GM12878 (cell line): ENCODE data around the gene PGA4. TPM values are rescaled to one million over a fixed set of nuclear protein-coding genes. Genes with fewer than 3 reads are reported as not detected.

ENCODE experiments used
- ATAC-seq: fragments of 200-7000 bp; cut with Tn5 transposase; 3 replicates; pipeline ENCODE4 v1.9.1; 2020; ENCODE audit warnings: mild to moderate bottlenecking, moderate library complexity
- BruUV-seq: library from RNA; stranded (reverse); fragments of 400-500 nt; replicated peaks from 2 replicates; lab custom pipeline; 2021; lab: Mats Ljungman, UMichigan
- CTCF ChIA-PET: fragments of 300-600 bp; sonication (Branson Sonifier 250); formaldehyde crosslinking; extraction: SDS; loops from one replicate; lab custom pipeline; 2021; ENCODE audit warnings: inconsistent platforms; lab: Yijun Ruan, JAX
- POLR2A ChIA-PET: fragments of 350-600 bp; formaldehyde crosslinking; extraction: SDS; loops from one replicate; lab custom pipeline; 2021; ENCODE audit warnings: inconsistent platforms; lab: Charles Lee
- RAD21 ChIA-PET: fragments of 300-600 bp; sonication (Branson Sonifier 250); formaldehyde crosslinking; loops from one replicate; lab custom pipeline; 2023; ENCODE audit warnings: antibody characterized with exemption; ENCODE audit not compliant: unreplicated experiment; lab: Charles Lee
- SMC1A ChIA-PET: fragments of 300-600 bp; sonication (Branson Sonifier 250); formaldehyde crosslinking; loops from one replicate; lab custom pipeline; 2023; ENCODE audit not compliant: unreplicated experiment, uncharacterized antibody; lab: Charles Lee
- DNase-seq: peaks from one replicate; pipeline ENCODE4 v3.0.0-alpha.2; 2011; ENCODE audit warnings: low read depth, low spot score
- FAIRE-seq: peaks from 3 replicates; lab custom pipeline; 2011; peaks lifted over from hg19 to GRCh38; lab: Jason Lieb, UNC
- H2AFZ ChIP-seq: 2 replicates; pipeline ENCODE4 v1.6.0; 2011; ENCODE audit warnings: low read depth, low read length, control low read depth; ENCODE audit not compliant: control insufficient read depth
- H3K27ac ChIP-seq: 2 replicates; pipeline ENCODE4 v1.5.1; 2011; ENCODE audit warnings: control low read depth; ENCODE audit not compliant: control insufficient read depth, insufficient read depth
- H3K27me3 ChIP-seq, 2 experiments: replicated peaks in 1 of 2; 2 replicates each; pipeline versions ENCODE4 v1.6.0 to v1.6.1; 2011; ENCODE audit warnings: low read length in 1 of 2; ENCODE audit not compliant: control insufficient read depth in 2 of 2, insufficient read depth in 2 of 2
- H3K36me3 ChIP-seq, 2 experiments: 2 replicates each; pipeline ENCODE4 v1.5.1; 2011; ENCODE audit warnings: low read length in 1 of 2; ENCODE audit not compliant: control insufficient read depth in 2 of 2, insufficient read depth in 2 of 2
- H3K4me1 ChIP-seq: 2 replicates; pipeline ENCODE4 v1.6.1; 2011; ENCODE audit warnings: mild to moderate bottlenecking, low read length, moderate library complexity, mixed read lengths; ENCODE audit not compliant: control insufficient read depth, insufficient read depth
- H3K4me2 ChIP-seq: 2 replicates; pipeline ENCODE4 v1.6.0; 2011; ENCODE audit warnings: control low read depth; ENCODE audit not compliant: control insufficient read depth, insufficient read depth
- H3K4me3 ChIP-seq: fragments of 200-600 bp; sonication (generic); 2 replicates; pipeline ENCODE4 v1.5.1; 2016
- H3K79me2 ChIP-seq: 2 replicates; pipeline ENCODE4 v1.6.0; 2011; ENCODE audit warnings: low read length; ENCODE audit not compliant: control insufficient read depth, insufficient read depth
- H3K9ac ChIP-seq: 2 replicates; pipeline ENCODE4 v1.8.0; 2011; ENCODE audit warnings: low read length, control low read depth, mixed read lengths; ENCODE audit not compliant: control insufficient read depth, insufficient read depth
- H3K9me3 ChIP-seq: replicated peaks from 3 replicates; pipeline ENCODE4 v1.5.1; 2011; ENCODE audit warnings: mild to moderate bottlenecking, low read length; ENCODE audit not compliant: control insufficient read depth, insufficient read depth
- H4K20me1 ChIP-seq: 2 replicates; pipeline ENCODE4 v1.6.0; 2011; ENCODE audit not compliant: control insufficient read depth, insufficient read depth
- BMI1 ChIP-seq: fragments of 450-650 bp; IDR thresholded peaks from 2 replicates; pipeline ENCODE4 v1.6.1; 2016; ENCODE audit warnings: mild to moderate bottlenecking, moderate library complexity, borderline replicate concordance
- GABPA ChIP-seq: IDR thresholded peaks from 2 replicates; pipeline ENCODE4 v1.6.1; 2014; ENCODE audit warnings: antibody characterized with exemption, low read depth, mild to moderate bottlenecking, inconsistent platforms
- MEF2A ChIP-seq: IDR thresholded peaks from 2 replicates; pipeline ENCODE4 v1.6.1; 2011; ENCODE audit warnings: low read depth, mild to moderate bottlenecking, low read length, moderate library complexity; ENCODE audit not compliant: insufficient read depth
- RAD51 ChIP-seq: fragments of 450-650 bp; IDR thresholded peaks from 2 replicates; pipeline ENCODE4 v1.6.1; 2016; ENCODE audit warnings: moderate library complexity, mild to moderate bottlenecking, inconsistent platforms
- RUNX3 ChIP-seq: IDR thresholded peaks from 2 replicates; pipeline ENCODE4 v1.6.1; 2012; ENCODE audit warnings: low read length, inconsistent platforms
- SIN3A ChIP-seq: IDR thresholded peaks from 2 replicates; pipeline ENCODE4 v1.6.1; 2012; ENCODE audit warnings: low read depth, low read length, improper control_type of control experiment
- SMARCA5 ChIP-seq: fragments of 450-650 bp; IDR thresholded peaks from 2 replicates; pipeline ENCODE4 v1.6.1; 2017; ENCODE audit warnings: mild to moderate bottlenecking
- SP1 ChIP-seq: IDR thresholded peaks from one replicate; pipeline ENCODE4 v1.6.1; 2011; ENCODE audit warnings: low read depth, low read length
- STAT1 ChIP-seq: fragments of 450-650 bp; conservative IDR thresholded peaks from 2 replicates; pipeline ENCODE4 v1.6.1; 2014; ENCODE audit warnings: antibody characterized with exemption, mild to moderate bottlenecking
- TCF3 ChIP-seq: IDR thresholded peaks from 2 replicates; pipeline ENCODE4 v1.6.1; 2012; ENCODE audit warnings: low read depth, mild to moderate bottlenecking, low read length, borderline replicate concordance; ENCODE audit not compliant: insufficient read depth
- TCF7 ChIP-seq: IDR thresholded peaks from 2 replicates; pipeline ENCODE4 v1.6.1; 2014; ENCODE audit warnings: antibody characterized with exemption, borderline replicate concordance
- WGBS: methylation state at CpG from one replicate; pipeline ENCODE4 v1.1.6; 2016; ENCODE audit warnings: low lambda C conversion rate; ENCODE audit not compliant: insufficient replicate concordance, insufficient coverage; ENCODE audit errors: missing lambda C conversion rate; 5-methylcytosine and 5-hydroxymethylcytosine counted together
- in situ Hi-C: fragments of 300-500 bp; cut with MboI; formaldehyde crosslinking; loops from 9 replicates; pipeline ENCODE4 v1.14.3; 2018; ENCODE audit warnings: mixed read lengths
- intact Hi-C: fragments of 100-400 bp; cut with micrococcal nuclease; formaldehyde crosslinking; loops from one replicate; pipeline ENCODE4 v1.14.2; 2022; ENCODE audit not compliant: unreplicated experiment
- polyA plus RNA-seq, 11 experiments: library from polyadenylated mRNA; depleted of rRNA in 4 of 11; unstranded in 6 of 11; stranded (reverse) in 5 of 11; fragments of >200 nt; fragmentation: Nextera tagmentation in 4 of 11; fragmentation: Illumina TruSeq in 1 of 11; extraction: Ambion mirVana in 4 of 11; extraction: Trizol in 1 of 11; gene quantifications; 1 replicate in 1 of 11; 2 replicates in 10 of 11; pipeline versions ENCODE4 v1.2.1 to v1.2.3, GENCODE V29; 2011 to 2016; ENCODE audit warnings: inconsistent platforms in 2 of 11, missing spikeins in 2 of 11, low read depth in 1 of 11
- total RNA-seq, 4 experiments: library from RNA; depleted of rRNA in 3 of 4; stranded (reverse); fragments of >200 nt in 3 of 4; fragmentation: Illumina TruSeq in 1 of 4; extraction: Trizol in 1 of 4; gene quantifications; 2 replicates each; pipeline versions ENCODE4 v1.2.1 to v1.2.3, GENCODE V29; 2013 to 2021
- TF ChIP-seq, protein P1 (sequence below): fragments of 450-650 bp; IDR thresholded peaks from 2 replicates; pipeline ENCODE4 v1.6.1; 2017; ENCODE audit warnings: borderline replicate concordance

PGA4 gene
- total and polyA plus RNA-seq, 10 of the 15 experiments (the other 5 are each of a cell fraction or from before 2014, with no cell fraction given), result not detected

DNA sequence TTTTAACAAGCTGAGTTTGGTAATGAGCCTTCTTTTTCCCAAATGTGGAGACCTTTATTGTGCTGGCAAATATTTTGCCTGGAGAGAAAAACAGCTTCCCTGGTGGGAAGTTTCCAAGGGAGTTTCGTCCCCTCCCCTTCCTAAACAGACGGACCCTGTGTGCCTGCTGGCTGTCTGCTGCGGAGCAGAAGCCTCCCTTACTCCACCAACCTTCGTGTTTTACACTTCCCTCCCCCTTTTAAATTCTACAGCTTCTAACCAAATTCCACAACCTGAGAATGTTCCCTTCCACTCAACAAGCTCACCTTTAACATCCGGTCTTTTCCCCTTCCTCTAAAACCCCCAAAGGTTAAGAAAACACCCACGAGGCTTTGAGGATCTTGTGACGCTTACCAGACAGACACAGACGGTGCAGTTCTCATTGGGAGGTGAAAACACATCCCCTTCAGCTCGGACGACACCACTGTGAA lies 55.9 kb downstream of the PGA4 start:
- Histone ChIP-seq H3K36me3 (no peaks in the 10 kb centered on the region), H3K27me3 (no peaks in the 10 kb centered on the region), H3K27ac (no peak overlapping the region), H3K9me3 (no peaks in the 10 kb centered on the region), H4K20me1 (no peaks in the 10 kb centered on the region), H3K4me2 (no peak overlapping the region), H3K4me3 (no peak overlapping the region), H3K79me2 (no peaks in the 10 kb centered on the region), H2AFZ (no peak overlapping the region), H3K4me1 (no peaks in the 10 kb centered on the region), H3K9ac (no peak overlapping the region)
- ChIA-PET SMC1A (no interaction called here), POLR2A (no interaction called here), RAD21 (no interaction called here), CTCF (no interaction called here)
- FAIRE-seq (no peak), DNase-seq (no peak), ATAC-seq (no peak)
- in situ Hi-C loops, result no loop called here
- TF ChIP-seq SIN3A (no peak), SMARCA5 (no peak), RAD51 (no peak), SP1 (no peak), RUNX3 (no peak), GABPA (no peak), TCF3 (no peak), MEF2A (no peak), STAT1 (no peak), BMI1 (no peak), TCF7 (no peak)
- TF ChIP-seq, protein P1, sequence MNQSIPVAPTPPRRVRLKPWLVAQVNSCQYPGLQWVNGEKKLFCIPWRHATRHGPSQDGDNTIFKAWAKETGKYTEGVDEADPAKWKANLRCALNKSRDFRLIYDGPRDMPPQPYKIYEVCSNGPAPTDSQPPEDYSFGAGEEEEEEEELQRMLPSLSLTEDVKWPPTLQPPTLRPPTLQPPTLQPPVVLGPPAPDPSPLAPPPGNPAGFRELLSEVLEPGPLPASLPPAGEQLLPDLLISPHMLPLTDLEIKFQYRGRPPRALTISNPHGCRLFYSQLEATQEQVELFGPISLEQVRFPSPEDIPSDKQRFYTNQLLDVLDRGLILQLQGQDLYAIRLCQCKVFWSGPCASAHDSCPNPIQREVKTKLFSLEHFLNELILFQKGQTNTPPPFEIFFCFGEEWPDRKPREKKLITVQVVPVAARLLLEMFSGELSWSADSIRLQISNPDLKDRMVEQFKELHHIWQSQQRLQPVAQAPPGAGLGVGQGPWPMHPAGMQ, result no peak
- intact Hi-C loops, result no loop called here
- no TSS peak for BruUV-seq
- WGBS, result 38% methylated on average over 10 of the region's 10 CpGs
